ENCODE measurements around the gene RPS21. TPM values are rescaled to one million over a fixed set of nuclear protein-coding genes. Genes with fewer than 3 reads are reported as not detected.

The RPS21 gene
- total RNA-seq, 1 experiment from 2014 or later = 2,488 TPM

GRCh38 chr20:62348604-62349003 is 38.3 kb upstream of the RPS21 start:
- ChIA-PET RAD21 (ENCODE audit: low non-redundant PET in 1 of 2, low total read pairs in 2 of 2, uncharacterized antibody in 2 of 2, unreplicated experiment in 2 of 2) (interaction anchor here in 1 of 2 experiments (0.7 kb wide), 1 partner anchor 12 kb away, joined by 5 read pairs; no protein-coding TSS in a partner anchor), POLR2A (no interaction called here), CTCF (no interaction called here)
- H3K9me3 ChIP-seq (ENCODE audit: control insufficient read depth in 1 of 2, insufficient read depth in 1 of 2, low read depth in 1 of 2, low read length in 2 of 2) = no peaks in the 10 kb centered on the region
- H4K20me1 ChIP-seq (ENCODE audit: insufficient read depth) = no peaks in the 10 kb centered on the region
- no peak overlapping the region for H3K4me2 ChIP-seq (ENCODE audit: low read length)
- H3K4me3 ChIP-seq (replicated peaks in 1 of 2; ENCODE audit: low read depth in 1 of 2, low read length in 2 of 2) = no peak overlapping the region
- no peaks in the 10 kb centered on the region for H3K9me2 ChIP-seq (ENCODE audit: insufficient read depth)
- peaks cover 16% of the 10 kb centered on the region; the same call in 1 of the 2 replicates for H3K79me2 ChIP-seq (ENCODE audit: insufficient read depth, low read length)
- intact Hi-C loops (cut with micrococcal nuclease) = no loop called here
- H3K27me3 ChIP-seq (ENCODE audit: insufficient read depth, low read length) = no peaks in the 10 kb centered on the region
- H2AFZ ChIP-seq (ENCODE audit: low read depth, low read length, poor library complexity, severe bottlenecking) = no peak overlapping the region
- BruUV-seq (replicated peaks) = no TSS peak
- H3K36me3 ChIP-seq (ENCODE audit: control insufficient read depth in 1 of 2, insufficient read depth in 2 of 2, low read length in 2 of 2) = peaks cover 8 to 38% of the 10 kb centered on the region in 2 experiments; a peak in 2 of 4 replicates
- H3K9ac ChIP-seq (ENCODE audit: low read length) = no peak overlapping the region
- ATAC-seq (no peak), DNase-seq (ENCODE audit: low read depth, low spot score) (no peak)
- H3K4me1 ChIP-seq (ENCODE audit: control insufficient read depth in 1 of 2, insufficient read depth in 2 of 2, low read length in 2 of 2) = peaks cover 20 to 38% of the 10 kb centered on the region in 2 experiments
- no peak overlapping the region for H3K27ac ChIP-seq (ENCODE audit: low read depth, low read length)
- TF ChIP-seq RAD21 (IDR thresholded peaks at IDR 0.05; ENCODE audit: low read depth) (no peak), POLR2AphosphoS5 (IDR thresholded peaks at IDR 0.05; ENCODE audit: low read depth, low read length) (no peak), POLR2A (IDR thresholded peaks at IDR 0.05; ENCODE audit: borderline replicate concordance, extremely low read depth, insufficient read depth, insufficient read length) (no peak), SIN3A (IDR thresholded peaks at IDR 0.05; ENCODE audit: low read depth) (no peak), TCF7L2 (IDR thresholded peaks at IDR 0.05; ENCODE audit: borderline replicate concordance, extremely low read depth, insufficient read depth, insufficient read length) (no peak), FOSL1 (IDR thresholded peaks at IDR 0.05; ENCODE audit: low read depth) (no peak), MAX (IDR thresholded peaks at IDR 0.05) (no peak), ZFX (IDR thresholded peaks at IDR 0.05) (no peak), JUND (IDR thresholded peaks at IDR 0.05) (no peak), SP1 (IDR thresholded peaks at IDR 0.05; ENCODE audit: low read depth) (no peak), EGR1 (IDR thresholded peaks at IDR 0.05; ENCODE audit: low read depth) (no peak), EZH2 (IDR thresholded peaks at IDR 0.05) (no peak), EZH2phosphoT487 (IDR thresholded peaks at IDR 0.05; ENCODE audit: borderline replicate concordance) (no peak), CBX3 (IDR thresholded peaks at IDR 0.05; ENCODE audit: low read depth) (no peak), CEBPB (IDR thresholded peaks at IDR 0.05; ENCODE audit: low read depth) (no peak), YY1 (IDR thresholded peaks at IDR 0.05; ENCODE audit: extremely low read depth, insufficient replicate concordance, low read depth, low read length) (no peak), SRF (IDR thresholded peaks at IDR 0.05; ENCODE audit: low read depth) (no peak)
- TF ChIP-seq, protein P1, sequence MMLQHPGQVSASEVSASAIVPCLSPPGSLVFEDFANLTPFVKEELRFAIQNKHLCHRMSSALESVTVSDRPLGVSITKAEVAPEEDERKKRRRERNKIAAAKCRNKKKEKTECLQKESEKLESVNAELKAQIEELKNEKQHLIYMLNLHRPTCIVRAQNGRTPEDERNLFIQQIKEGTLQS (IDR thresholded peaks at IDR 0.05) = no peak
- TF ChIP-seq, protein P2, sequence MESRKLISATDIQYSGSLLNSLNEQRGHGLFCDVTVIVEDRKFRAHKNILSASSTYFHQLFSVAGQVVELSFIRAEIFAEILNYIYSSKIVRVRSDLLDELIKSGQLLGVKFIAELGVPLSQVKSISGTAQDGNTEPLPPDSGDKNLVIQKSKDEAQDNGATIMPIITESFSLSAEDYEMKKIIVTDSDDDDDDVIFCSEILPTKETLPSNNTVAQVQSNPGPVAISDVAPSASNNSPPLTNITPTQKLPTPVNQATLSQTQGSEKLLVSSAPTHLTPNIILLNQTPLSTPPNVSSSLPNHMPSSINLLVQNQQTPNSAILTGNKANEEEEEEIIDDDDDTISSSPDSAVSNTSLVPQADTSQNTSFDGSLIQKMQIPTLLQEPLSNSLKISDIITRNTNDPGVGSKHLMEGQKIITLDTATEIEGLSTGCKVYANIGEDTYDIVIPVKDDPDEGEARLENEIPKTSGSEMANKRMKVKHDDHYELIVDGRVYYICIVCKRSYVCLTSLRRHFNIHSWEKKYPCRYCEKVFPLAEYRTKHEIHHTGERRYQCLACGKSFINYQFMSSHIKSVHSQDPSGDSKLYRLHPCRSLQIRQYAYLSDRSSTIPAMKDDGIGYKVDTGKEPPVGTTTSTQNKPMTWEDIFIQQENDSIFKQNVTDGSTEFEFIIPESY (IDR thresholded peaks at IDR 0.05; ENCODE audit: extremely low read depth, insufficient replicate concordance, low read length) = no peak
- TF ChIP-seq, protein P3, sequence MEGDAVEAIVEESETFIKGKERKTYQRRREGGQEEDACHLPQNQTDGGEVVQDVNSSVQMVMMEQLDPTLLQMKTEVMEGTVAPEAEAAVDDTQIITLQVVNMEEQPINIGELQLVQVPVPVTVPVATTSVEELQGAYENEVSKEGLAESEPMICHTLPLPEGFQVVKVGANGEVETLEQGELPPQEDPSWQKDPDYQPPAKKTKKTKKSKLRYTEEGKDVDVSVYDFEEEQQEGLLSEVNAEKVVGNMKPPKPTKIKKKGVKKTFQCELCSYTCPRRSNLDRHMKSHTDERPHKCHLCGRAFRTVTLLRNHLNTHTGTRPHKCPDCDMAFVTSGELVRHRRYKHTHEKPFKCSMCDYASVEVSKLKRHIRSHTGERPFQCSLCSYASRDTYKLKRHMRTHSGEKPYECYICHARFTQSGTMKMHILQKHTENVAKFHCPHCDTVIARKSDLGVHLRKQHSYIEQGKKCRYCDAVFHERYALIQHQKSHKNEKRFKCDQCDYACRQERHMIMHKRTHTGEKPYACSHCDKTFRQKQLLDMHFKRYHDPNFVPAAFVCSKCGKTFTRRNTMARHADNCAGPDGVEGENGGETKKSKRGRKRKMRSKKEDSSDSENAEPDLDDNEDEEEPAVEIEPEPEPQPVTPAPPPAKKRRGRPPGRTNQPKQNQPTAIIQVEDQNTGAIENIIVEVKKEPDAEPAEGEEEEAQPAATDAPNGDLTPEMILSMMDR (IDR thresholded peaks at IDR 0.05 in 2 of 3, conservative IDR thresholded peaks at IDR 0.05 in 1 of 3; ENCODE audit: borderline replicate concordance in 1 of 3, insufficient read depth in 1 of 3, low read depth in 2 of 3, low read length in 2 of 3) = no peak

All from HCT116 (cell line).